ENCODE data around the gene ADARB2.

The ADARB2 gene

GRCh38 chr10:1483826-1484225 is 253.5 kb downstream of the ADARB2 start:
- in situ Hi-C loops (cut with MboI; ENCODE audit: low pct_unique_long_range_greater_than_20kb, low sequenced_read_pairs, unreplicated experiment): no loop called here
- DNase-seq (ENCODE audit: low spot score): no peak
- TF ChIP-seq CTCF (IDR thresholded peaks at IDR 0.05; ENCODE audit: extremely low read depth, insufficient read depth, missing control alignments): no peak

- no peak for TF ChIP-seq CTCF (IDR thresholded peaks at IDR 0.05; ENCODE audit: extremely low read depth, insufficient read depth, missing control alignments)
- in situ Hi-C loops (cut with MboI; ENCODE audit: low pct_unique_long_range_greater_than_20kb, low sequenced_read_pairs, unreplicated experiment): no loop called here
- DNase-seq (ENCODE audit: low spot score): no peak
Observed at GRCh38 chr10:1483246-1483645, 254.1 kb downstream of the ADARB2 start.

DNA sequence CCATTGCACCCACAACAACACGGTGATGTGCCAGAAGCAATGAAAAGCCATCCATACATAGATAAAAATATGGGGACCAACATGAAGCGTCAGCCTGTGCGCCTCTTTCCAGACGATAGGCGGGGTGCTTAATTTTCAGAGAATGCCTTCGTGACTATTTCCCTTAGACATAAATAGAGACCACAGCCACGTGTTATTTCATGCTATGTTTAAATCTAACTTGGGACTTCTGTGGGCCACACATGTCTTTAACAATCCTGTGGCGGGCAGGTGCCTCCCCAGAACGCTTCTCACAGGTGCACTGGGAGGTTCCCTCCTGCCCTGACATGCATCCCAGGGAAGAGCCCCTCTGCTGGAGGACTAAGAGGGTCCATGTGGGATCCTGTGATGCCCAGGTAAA is 259.7 kb downstream of the ADARB2 start:
- no peak for TF ChIP-seq CTCF (IDR thresholded peaks at IDR 0.05; ENCODE audit: extremely low read depth, insufficient read depth, missing control alignments)
- DNase-seq (ENCODE audit: low spot score): no peak
- in situ Hi-C loops (cut with MboI; ENCODE audit: low pct_unique_long_range_greater_than_20kb, low sequenced_read_pairs, unreplicated experiment): no loop called here

GRCh38 chr10:1476455-1476803 is 260.9 kb downstream of the ADARB2 start:
- TF ChIP-seq CTCF (IDR thresholded peaks at IDR 0.05; ENCODE audit: extremely low read depth, insufficient read depth, missing control alignments): no peak
- no peak for DNase-seq (ENCODE audit: low spot score)
- in situ Hi-C loops (cut with MboI; ENCODE audit: low pct_unique_long_range_greater_than_20kb, low sequenced_read_pairs, unreplicated experiment): no loop called here

GRCh38 chr10:1475771-1476454 is 261.4 kb downstream of the ADARB2 start:
- DNase-seq (ENCODE audit: low spot score): no peak
- no peak for TF ChIP-seq CTCF (IDR thresholded peaks at IDR 0.05; ENCODE audit: extremely low read depth, insufficient read depth, missing control alignments)
- in situ Hi-C loops (cut with MboI; ENCODE audit: low pct_unique_long_range_greater_than_20kb, low sequenced_read_pairs, unreplicated experiment): no loop called here

GRCh38 chr10:1475098-1475591 is 262.2 kb downstream of the ADARB2 start:
- DNase-seq (ENCODE audit: low spot score): no peak
- in situ Hi-C loops (cut with MboI; ENCODE audit: low pct_unique_long_range_greater_than_20kb, low sequenced_read_pairs, unreplicated experiment): no loop called here
- TF ChIP-seq CTCF (IDR thresholded peaks at IDR 0.05; ENCODE audit: extremely low read depth, insufficient read depth, missing control alignments): no peak
